Gastrocnemius medialis (tissue), 4 donors: ENCODE results near the gene HS2ST1.

Experiments
- CTCF ChIP-seq, 5 experiments: fragments of 450-650 bp in 3 of 5; fragments of 200-600 bp in 2 of 5; sonication (generic) in 2 of 5; IDR thresholded peaks in 4 of 5; conservative IDR thresholded peaks in 1 of 5; 1 replicate in 4 of 5; 2 replicates in 1 of 5; pipeline ENCODE4 v1.5.1; 2016 to 2019; ENCODE audit warnings: antibody characterized with exemption in 5 of 5, mild to moderate bottlenecking in 3 of 5, moderate library complexity in 3 of 5
- POLR2A ChIP-seq, 2 donors: fragments of 450-650 bp; IDR thresholded peaks; one replicate each; pipeline ENCODE4 v1.6.1; 2017; ENCODE audit warnings: antibody characterized with exemption in 2 of 2, mild to moderate bottlenecking in 2 of 2, moderate library complexity in 2 of 2

GRCh38 chr1:87091425-87091824 lies 177.0 kb downstream of the HS2ST1 start:
- no peak for TF ChIP-seq CTCF (IDR thresholded peaks at IDR 0.05 in 4 of 5, conservative IDR thresholded peaks at IDR 0.05 in 1 of 5)
- no peak for TF ChIP-seq POLR2A (IDR thresholded peaks at IDR 0.05)
